RWPE1 (cell line): ENCODE measurements around the gene VPS37C.
A peak's percentile ranks its signal among the peaks of the same experiment; 100 is the strongest.

Experiments used
- CTCF ChIA-PET: fragments of 350-600 bp; sonication (Branson Sonifier 250); formaldehyde crosslinking; extraction: SDS; loops from one replicate; lab custom pipeline; 2021; lab: Yijun Ruan, JAX
- POLR2A ChIA-PET: fragments of 400-600 bp; formaldehyde crosslinking; extraction: SDS; loops from one replicate; lab custom pipeline; 2020; ENCODE audit warnings: antibody characterized with exemption; ENCODE audit not compliant: low non-redundant PET; lab: Yijun Ruan, JAX
- DNase-seq: peaks from one replicate; pipeline ENCODE4 v3.0.0; 2012; ENCODE audit warnings: low spot score
- H3K27ac ChIP-seq: fragments of 450-650 bp; 2 replicates; pipeline ENCODE4 v1.5.1; 2017
- TF ChIP-seq, protein P1 (sequence below): fragments of 450-650 bp; conservative IDR thresholded peaks from 2 replicates; pipeline ENCODE4 v1.5.1; 2017; ENCODE audit warnings: low read depth, mild to moderate bottlenecking

VPS37C gene

DNA sequence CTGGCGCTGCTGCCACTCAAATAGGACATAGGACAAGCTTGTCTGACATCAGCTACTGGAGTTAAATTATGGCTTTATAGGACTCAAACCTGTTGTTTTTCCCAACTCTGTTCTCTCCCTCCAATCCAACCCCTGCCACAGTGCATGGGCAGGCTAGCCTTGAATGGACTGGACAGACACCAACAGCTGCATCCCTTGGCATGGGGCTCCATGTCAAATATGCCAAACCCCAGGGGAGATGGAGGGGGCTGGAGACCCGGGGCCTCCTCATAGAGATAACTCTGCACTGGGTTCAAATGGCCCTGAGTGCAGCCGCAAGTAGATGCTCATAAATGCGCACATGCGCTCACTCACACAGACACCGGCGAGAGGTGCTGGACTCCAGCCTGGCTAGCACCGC is 30.0 kb downstream of the VPS37C start:
- no peak for DNase-seq
- TF ChIP-seq, protein P1, sequence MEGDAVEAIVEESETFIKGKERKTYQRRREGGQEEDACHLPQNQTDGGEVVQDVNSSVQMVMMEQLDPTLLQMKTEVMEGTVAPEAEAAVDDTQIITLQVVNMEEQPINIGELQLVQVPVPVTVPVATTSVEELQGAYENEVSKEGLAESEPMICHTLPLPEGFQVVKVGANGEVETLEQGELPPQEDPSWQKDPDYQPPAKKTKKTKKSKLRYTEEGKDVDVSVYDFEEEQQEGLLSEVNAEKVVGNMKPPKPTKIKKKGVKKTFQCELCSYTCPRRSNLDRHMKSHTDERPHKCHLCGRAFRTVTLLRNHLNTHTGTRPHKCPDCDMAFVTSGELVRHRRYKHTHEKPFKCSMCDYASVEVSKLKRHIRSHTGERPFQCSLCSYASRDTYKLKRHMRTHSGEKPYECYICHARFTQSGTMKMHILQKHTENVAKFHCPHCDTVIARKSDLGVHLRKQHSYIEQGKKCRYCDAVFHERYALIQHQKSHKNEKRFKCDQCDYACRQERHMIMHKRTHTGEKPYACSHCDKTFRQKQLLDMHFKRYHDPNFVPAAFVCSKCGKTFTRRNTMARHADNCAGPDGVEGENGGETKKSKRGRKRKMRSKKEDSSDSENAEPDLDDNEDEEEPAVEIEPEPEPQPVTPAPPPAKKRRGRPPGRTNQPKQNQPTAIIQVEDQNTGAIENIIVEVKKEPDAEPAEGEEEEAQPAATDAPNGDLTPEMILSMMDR = no peak
- ChIA-PET CTCF (interaction anchor here (1.3 kb wide), 1 partner anchor 216 kb away, joined by 5 read pairs; no protein-coding TSS in a partner anchor), POLR2A (no interaction called here)
- peak overlapping the region; percentile 61; the same call in 1 of the 2 replicates for H3K27ac ChIP-seq

DNA sequence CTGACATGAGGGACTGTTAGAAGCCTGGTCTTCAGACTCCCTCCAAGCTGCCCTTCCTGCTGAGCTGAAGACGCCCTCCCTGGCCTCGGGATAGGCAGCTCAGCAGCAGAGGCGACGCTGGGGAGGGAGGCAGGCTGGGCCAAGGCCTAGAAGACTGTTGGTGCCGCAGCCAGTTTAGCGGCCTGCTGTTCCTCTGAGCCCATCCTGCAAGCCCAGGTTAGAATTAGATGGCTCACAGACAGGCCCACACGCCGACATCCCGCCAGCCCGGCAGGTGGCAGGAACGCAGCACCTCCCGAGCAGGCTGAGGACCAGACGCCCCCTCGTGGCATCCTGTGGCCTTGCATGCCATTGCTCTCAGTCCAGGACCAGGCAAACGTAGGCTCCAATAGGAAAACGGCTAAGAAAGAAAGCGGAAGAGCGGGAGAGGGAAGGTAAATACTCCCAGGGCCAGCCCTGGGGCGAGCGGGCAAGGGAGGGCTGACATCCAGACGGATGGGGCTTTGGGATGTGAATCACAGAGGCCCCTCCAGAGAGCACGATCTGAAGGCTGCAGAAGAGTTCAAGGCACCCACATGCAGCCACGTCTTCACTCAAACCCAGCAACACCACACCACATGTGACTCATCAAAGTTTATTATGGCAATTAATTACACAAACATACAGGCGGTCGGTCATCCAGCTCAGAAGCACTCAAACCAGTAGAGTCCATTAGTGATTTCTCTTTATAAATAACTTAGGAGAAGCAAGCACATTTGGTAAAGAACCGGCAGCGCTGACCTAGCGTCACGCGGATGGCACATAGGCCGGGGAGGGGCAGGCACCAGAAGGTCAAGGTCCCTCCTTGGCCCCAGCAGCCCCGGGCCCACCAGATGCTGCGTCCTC is 31.3 kb downstream of the VPS37C start:
- TF ChIP-seq, protein P1 = peak; percentile 99
- ChIA-PET CTCF (interaction anchor here (0.6 to 2.2 kb wide), 10 partner anchors 18 to 354 kb away, joined by 3 to 14 read pairs (median 4); no protein-coding TSS in a partner anchor), POLR2A (no interaction called here)
- DNase-seq = peak; percentile 97
- H3K27ac ChIP-seq = peak overlapping the region; percentile 61

DNA sequence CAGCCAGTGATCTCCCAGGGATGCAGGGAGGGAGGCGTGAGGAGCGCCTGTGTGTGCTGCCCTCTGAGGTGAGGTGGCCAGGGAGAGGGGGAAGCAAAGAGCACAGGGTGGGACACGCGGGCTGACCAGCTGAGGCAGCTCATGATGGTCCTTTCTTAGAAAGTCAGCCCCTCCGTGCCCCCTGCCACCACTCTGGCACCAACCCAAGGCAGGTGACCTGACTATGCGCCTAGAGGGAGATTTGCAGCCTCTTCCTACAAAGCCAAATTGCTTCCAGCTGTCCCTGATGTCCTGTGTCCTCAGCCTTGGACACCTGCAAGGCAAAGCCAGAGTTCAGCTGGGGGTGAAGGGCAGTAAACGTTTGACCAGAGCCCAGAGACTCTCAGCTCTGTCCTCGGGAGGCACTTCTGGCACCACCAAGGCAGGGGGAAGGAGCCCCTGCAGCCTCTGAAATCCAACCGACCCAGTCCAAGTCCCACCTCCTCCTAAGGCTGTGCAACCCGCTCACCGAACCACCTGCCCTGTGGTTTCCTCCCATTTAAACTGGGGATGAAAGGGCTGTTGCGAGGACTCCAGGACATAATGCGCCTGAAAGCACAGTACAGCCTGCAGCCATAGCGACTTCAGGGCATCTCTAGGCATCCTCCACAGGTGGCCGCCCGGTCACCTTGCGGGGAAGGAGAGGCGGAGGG is 32.1 kb downstream of the VPS37C start:
- H3K27ac ChIP-seq = no peak overlapping the region; the same call in 1 of the 2 replicates
- DNase-seq = no peak
- CTCF ChIA-PET = interaction anchor here (0.6 to 2.2 kb wide), 9 partner anchors 17 to 353 kb away, joined by 3 to 14 read pairs (median 4); no protein-coding TSS in a partner anchor
- POLR2A ChIA-PET = no interaction called here
- TF ChIP-seq, protein P1 = no peak

DNA sequence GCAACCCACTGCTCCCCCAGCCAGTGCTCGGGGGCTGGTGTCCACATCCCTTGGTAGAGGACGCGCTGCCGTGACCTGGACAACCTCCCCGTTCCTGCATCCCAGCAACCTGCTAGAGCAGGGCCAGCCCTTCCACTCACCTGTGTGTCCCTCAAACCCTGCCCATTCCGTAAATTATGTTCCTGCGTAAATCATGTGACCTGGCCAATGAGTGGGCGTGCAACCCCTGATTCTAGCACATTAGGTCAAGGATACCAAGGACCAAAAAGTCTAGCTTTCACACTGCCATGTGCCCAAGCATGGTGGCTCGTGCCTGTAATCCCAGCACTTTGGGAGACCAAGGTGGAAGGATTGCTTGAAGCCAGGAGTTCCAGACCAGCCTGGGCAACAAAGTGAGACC is 33.2 kb downstream of the VPS37C start:
- TF ChIP-seq, protein P1 = no peak
- CTCF ChIA-PET = interaction anchor here (1.0 to 2.2 kb wide), 2 partner anchors 158 to 297 kb away, joined by 3 to 14 read pairs; no protein-coding TSS in a partner anchor
- DNase-seq = no peak
- H3K27ac ChIP-seq = no peak overlapping the region
- POLR2A ChIA-PET = no interaction called here

DNA sequence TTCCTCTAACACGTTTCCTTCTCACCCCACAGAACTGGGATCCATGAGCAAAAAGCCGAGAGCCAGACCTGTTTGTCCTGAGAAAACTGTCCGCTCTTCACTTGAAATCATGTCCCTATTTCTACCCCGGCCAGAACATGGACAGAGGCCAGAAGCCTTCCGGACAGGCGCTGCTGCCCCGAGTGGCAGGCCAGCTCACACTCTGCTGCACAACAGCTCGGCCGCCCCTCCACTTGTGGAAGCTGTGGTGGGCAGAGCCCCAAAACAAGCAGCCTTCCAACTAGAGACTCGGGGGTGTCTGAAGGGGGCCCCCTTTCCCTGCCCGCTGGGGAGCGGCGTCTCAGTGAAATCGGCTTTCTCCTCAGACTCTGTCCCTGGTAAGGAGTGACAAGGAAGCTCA is 35.0 kb downstream of the VPS37C start:
- ChIA-PET CTCF (interaction anchor here (0.6 kb wide), 1 partner anchor 18 kb away, joined by 3 read pairs; no protein-coding TSS in a partner anchor), POLR2A (no interaction called here)
- no peak for DNase-seq
- TF ChIP-seq, protein P1 = no peak
- no peak overlapping the region for H3K27ac ChIP-seq

DNA sequence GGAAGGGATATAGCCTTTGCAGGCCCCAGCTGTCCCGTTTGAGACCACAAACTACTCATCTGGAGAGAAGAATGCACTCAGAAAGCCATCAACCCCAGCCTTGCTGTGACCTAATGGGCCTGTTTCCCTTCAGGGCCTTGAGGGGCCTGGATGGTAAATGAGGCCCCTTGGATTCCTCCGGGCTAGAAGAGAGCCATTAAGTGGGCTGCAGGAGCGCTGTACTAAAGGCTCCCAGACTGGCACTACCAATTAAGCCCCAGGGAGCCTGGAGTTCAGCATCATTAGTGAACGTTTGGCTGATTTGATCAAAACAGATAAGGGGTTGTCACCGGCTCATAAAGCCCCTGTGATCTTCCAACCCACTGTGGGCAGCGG is 35.9 kb downstream of the VPS37C start:
- H3K27ac ChIP-seq = no peak overlapping the region
- ChIA-PET CTCF (no interaction called here), POLR2A (interaction anchor here (0.5 kb wide), 1 partner anchor 188 kb away, joined by 3 read pairs; no protein-coding TSS in a partner anchor)
- TF ChIP-seq, protein P1 = no peak
- DNase-seq = no peak
